T-helper 2 cell treated with Interferon-gamma antibody and Interleukin-4, amounts not matched to agents 5 μg/mL and 100 μg/mL, for 36 hours (primary cell): Measurements from ENCODE around the gene PIGU.
A peak's percentile ranks its signal among the peaks of the same experiment; 100 is the strongest.
"Not testable (repeated sequence)": the region's sequence is repeated elsewhere in the genome, so short reads cannot be mapped to it uniquely, and the experiment has no call there.

Source experiments
- DNase-seq: peaks from one replicate; pipeline ENCODE4 v3.0.0; 2021; ENCODE audit warnings: low spot score
- H3K27ac Mint-ChIP-seq: one replicate; pipeline ENCODE4 v1.8.0; 2021; ENCODE audit warnings: mild to moderate bottlenecking, mixed read lengths
- H3K27me3 Mint-ChIP-seq: one replicate; pipeline ENCODE4 v1.8.0; 2021; ENCODE audit warnings: low read depth, mixed read lengths
- H3K36me3 Mint-ChIP-seq: one replicate; pipeline ENCODE4 v1.8.0; 2021; ENCODE audit warnings: low read depth, mixed read lengths
- H3K4me1 Mint-ChIP-seq: one replicate; pipeline ENCODE4 v1.8.0; 2021; ENCODE audit warnings: low read depth, mixed read lengths
- H3K4me3 Mint-ChIP-seq: one replicate; pipeline ENCODE4 v1.8.0; 2022; ENCODE audit warnings: mild to moderate bottlenecking, moderate library complexity, mixed read lengths
- H3K9me3 Mint-ChIP-seq: one replicate; pipeline ENCODE4 v1.8.0; 2021; ENCODE audit warnings: mixed read lengths

The PIGU gene

DNA sequence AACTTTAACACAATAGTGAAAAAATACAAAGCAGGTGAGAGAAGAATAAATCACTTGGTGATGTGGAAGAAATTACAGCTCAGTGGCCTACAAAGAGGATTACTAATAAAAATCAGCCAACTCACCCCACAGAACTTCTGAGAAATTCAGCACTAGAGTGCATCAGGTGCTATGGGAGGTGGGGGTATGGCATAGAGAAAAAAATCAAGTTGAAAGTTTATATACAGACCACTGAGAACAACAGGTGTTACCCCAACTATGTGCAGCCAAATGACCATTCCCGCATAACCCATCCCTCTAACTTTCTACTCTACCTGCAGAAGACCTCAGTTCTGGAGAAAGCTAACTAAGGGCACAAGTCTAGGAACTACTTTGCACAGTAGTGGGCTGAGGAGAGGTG, 47.0 kb downstream of the PIGU start:
- Mint-ChIP-seq H3K9me3 (no peaks in the 10 kb centered on the region), H3K27me3 (no peaks in the 10 kb centered on the region), H3K27ac (no peak overlapping the region), H3K4me1 (no peaks in the 10 kb centered on the region), H3K4me3 (no peak overlapping the region), H3K36me3 (peaks cover 21% of the 10 kb centered on the region)
- DNase-seq: no peak

DNA sequence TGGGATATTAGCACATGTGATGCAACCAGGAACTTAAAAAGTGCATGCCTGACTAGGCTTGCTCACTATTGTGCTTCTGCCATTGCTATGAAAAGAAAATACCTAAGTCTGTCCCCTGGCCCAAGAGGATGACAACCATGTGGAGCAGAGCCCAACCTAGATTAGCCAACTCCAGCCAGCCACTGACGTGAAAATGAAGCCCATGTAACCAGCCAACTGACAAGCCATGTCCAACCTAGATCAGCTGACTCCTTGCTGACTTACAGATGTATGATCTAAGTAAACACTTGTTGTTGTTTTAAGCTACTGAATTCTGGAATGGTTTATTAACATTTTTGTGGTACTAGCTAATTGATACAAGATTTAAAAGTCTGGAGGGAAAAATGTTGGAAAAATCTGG, 47.5 kb downstream of the PIGU start:
- Mint-ChIP-seq H3K4me1 (no peaks in the 10 kb centered on the region), H3K9me3 (no peaks in the 10 kb centered on the region), H3K4me3 (no peak overlapping the region), H3K27me3 (no peaks in the 10 kb centered on the region), H3K27ac (no peak overlapping the region), H3K36me3 (peaks cover 17% of the 10 kb centered on the region)
- no peak for DNase-seq

DNA sequence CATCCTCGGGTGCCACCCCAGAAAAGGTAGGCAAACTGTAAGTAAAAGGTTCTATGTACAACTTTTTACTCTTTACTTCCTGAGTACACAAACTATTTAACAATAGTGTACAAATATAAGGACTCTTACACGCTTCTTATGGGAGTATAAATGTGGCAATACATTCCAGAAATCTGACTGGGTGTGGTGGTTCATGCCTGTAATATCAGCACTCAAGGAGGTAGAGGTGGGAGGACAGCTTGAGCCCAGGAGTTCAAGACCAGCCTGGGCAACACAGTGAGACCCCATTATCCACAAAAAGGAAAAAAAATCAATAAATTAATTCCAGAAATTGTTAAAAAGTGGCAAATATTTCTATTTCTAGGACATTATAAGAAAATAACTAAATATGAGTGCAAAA, 48.9 kb downstream of the PIGU start:
- Mint-ChIP-seq H3K4me3 (no peak overlapping the region), H3K36me3 (peaks cover 13% of the 10 kb centered on the region), H3K27ac (no peak overlapping the region), H3K4me1 (peaks cover 3% of the 10 kb centered on the region), H3K9me3 (no peaks in the 10 kb centered on the region), H3K27me3 (no peaks in the 10 kb centered on the region)
- no peak for DNase-seq

DNA sequence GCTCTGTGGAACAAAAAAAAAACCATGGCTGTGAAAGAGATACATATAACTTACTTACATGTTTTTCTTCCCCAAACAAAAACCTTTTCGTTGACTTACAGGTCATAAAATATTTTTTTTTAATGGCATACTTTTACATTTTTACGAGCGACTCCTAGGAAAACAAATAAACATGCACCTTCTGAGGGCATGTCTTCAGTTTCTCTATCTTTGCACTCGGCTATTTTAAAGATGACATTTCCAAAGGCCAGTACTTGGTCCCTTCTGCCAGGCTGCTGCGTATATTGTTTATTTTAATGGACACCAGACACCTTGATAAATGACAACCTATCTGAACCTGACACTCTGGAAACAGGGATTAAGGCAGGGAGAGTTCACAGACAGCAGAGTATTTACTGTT, 49.4 kb downstream of the PIGU start:
- Mint-ChIP-seq H3K27me3 (no peaks in the 10 kb centered on the region), H3K27ac (no peak overlapping the region), H3K4me3 (no peak overlapping the region), H3K4me1 (peaks cover 5% of the 10 kb centered on the region), H3K9me3 (no peaks in the 10 kb centered on the region), H3K36me3 (peaks cover 8% of the 10 kb centered on the region)
- no peak for DNase-seq

DNA sequence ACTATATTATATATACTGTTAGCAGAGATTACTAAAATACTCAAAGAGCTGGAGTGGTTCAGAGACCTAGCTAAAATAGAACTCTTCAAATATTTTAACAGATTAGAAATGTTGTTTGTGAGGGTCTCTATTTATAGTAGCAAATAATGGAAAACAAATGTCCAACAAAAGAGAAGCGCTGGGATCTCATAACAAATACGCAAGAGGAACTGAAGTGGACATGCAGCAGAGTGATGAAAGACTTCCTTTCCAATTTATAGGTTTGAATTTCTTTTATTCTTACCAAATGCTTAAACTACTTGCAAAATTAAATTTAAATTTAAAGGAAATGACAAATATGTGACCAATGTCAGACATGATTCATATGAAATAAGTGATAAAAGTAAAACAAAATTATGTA, 49.9 kb downstream of the PIGU start:
- H3K4me1 Mint-ChIP-seq: peaks cover 5% of the 10 kb centered on the region
- no peak for DNase-seq
- H3K4me3 Mint-ChIP-seq: no peak overlapping the region
- peaks cover 7% of the 10 kb centered on the region for H3K36me3 Mint-ChIP-seq
- no peaks in the 10 kb centered on the region for H3K9me3 Mint-ChIP-seq
- H3K27ac Mint-ChIP-seq: no peak overlapping the region
- H3K27me3 Mint-ChIP-seq: no peaks in the 10 kb centered on the region

DNA sequence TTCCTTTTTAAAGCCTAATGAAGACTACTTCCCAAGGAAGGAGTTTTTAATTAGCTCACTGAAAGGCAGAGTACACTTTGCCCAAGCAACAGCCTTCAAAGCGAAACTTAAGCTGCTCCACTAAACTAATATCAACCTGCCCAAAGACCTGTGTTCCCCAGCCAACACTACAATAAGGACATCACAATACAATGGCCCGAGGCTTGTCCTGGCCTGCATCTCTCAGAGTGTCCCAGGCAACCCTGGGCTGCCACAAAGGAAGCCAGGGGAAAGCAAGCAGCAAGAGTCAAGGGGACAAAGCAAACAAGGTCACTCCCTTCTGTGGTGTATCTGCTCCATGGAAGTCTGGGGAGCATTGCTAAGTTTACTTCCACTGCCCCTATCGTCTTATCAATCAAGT, 52.3 kb downstream of the PIGU start:
- peaks cover 17% of the 10 kb centered on the region for H3K4me1 Mint-ChIP-seq
- no peak overlapping the region for H3K27ac Mint-ChIP-seq
- H3K4me3 Mint-ChIP-seq: no peak overlapping the region
- no peak for DNase-seq
- H3K27me3 Mint-ChIP-seq: no peaks in the 10 kb centered on the region
- H3K36me3 Mint-ChIP-seq: peaks cover 20% of the 10 kb centered on the region
- H3K9me3 Mint-ChIP-seq: no peaks in the 10 kb centered on the region

DNA sequence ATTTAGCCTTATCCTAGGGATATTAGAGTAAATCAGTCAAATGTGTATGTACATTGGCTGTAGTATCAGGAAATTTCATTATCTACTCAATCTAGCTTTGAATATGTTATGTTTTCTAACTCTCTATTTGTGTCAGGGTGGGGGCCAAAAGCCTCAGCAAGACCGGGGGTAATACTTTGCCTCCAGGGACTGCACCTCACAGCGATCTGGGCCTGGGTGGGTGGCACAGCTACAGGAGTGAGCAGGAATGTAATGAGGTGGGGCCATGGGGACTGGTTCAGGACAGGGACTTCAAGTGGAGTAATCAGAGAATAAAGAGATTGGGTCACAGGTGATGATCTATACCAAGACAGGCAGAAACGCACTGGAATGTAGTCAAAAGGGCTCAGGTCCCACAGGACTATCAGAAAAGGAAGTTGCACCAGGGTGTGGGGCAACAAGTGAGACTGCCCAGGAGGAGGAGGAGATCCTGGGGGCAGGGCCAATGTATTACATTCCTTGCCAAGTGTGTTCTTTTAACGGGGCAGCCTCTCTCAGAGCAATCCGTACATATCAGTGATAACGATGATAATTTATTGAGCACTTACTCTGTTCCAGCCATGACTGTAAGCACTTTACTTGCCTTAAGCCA, 54.0 kb downstream of the PIGU start:
- Mint-ChIP-seq H3K4me1 (peaks cover 25% of the 10 kb centered on the region), H3K27ac (no peak overlapping the region), H3K4me3 (no peak overlapping the region), H3K27me3 (no peaks in the 10 kb centered on the region), H3K9me3 (no peaks in the 10 kb centered on the region), H3K36me3 (peaks cover 23% of the 10 kb centered on the region)
- no peak for DNase-seq

DNA sequence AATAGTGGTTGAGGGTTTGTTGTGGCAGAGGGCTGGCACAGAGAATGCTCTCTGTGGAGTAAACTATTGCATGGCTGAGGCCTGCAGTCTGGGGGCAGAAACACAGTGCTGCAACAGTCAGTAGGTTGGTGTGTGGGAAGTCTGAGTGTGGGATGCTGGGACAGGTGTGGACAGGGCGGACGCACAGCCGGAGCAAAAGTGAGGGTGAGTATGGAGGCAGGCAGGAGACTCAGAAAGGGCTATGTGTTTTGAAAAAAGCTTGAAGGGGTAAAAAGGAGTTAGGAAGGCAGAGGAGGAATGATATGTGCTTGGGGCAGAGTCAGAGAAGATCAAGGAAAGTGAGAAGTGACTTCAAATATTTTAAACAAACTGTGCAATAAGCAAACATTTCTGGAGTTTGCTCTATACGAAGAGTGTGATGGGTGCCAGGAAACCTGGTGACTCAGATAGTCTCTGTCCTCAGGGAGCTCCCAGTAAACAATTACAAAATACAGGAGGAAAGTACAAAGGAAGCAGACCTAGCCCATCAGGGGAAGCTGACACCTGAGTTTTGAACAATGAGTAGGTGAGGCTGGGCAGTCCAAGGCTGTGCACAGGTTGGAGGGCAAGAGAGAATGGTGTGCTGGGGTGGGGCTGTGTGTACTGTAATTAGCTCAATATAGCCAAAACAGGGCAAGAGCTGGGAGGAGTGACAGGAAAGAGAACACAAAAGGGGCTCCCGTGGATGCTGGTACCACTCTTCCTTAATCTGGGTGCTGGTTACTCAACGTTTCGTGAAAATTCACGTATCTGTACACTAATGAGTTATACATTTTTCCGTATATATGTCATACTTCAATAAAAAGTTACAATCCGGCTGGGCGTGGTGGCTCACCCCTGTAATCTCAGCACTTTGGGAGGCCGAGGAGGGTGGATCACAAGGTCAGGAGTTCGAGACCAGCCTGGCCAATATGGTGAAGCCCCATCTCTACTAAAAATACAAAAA, 55.2 kb downstream of the PIGU start:
- Mint-ChIP-seq H3K27ac (peak overlapping the region; percentile 21), H3K36me3 (peaks cover 28% of the 10 kb centered on the region), H3K27me3 (no peaks in the 10 kb centered on the region), H3K4me1 (peaks cover 25% of the 10 kb centered on the region), H3K9me3 (no peaks in the 10 kb centered on the region), H3K4me3 (no peak overlapping the region)
- DNase-seq: no peak

DNA sequence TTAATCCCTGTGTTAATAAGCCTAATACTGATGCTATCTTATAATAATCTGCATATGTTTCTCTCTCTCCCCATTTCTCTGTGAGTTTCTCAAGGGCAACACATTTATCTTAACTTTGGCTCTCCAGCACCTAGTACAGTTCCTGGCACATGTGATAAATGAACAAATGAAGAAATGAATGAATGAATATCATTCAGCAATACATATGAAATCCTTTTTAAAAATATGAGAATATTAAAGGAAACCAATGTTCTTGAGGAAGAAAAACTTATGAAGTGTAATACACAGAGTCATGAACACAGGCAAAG, 55.9 kb downstream of the PIGU start:
- Mint-ChIP-seq H3K36me3 (peaks cover 31% of the 10 kb centered on the region), H3K4me1 (peaks cover 25% of the 10 kb centered on the region), H3K9me3 (no peaks in the 10 kb centered on the region), H3K27ac (no peak overlapping the region), H3K4me3 (no peak overlapping the region), H3K27me3 (no peaks in the 10 kb centered on the region)
- DNase-seq: no peak

DNA sequence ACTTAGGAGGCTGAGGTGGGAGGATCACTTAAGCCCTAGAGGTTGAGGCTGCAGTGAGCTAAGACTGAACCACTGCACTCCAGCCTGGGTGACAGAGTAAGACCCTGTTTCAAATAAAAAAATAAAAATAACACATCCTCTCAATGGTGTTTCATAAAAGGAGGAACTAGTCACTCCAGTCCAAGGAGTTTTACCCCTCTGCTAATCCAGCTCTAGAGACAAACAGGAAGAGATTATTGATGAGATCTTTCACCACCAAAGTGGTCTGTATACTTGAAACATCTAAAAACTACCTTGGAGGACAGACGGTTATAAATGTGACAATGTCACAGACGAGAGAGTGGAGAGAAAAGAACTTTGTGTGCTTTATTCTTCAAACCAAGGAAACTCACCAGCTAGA, 58.2 kb downstream of the PIGU start:
- H3K27ac Mint-ChIP-seq: peak overlapping the region; percentile 0
- no peak overlapping the region for H3K4me3 Mint-ChIP-seq
- no peaks in the 10 kb centered on the region for H3K27me3 Mint-ChIP-seq
- peaks cover 33% of the 10 kb centered on the region for H3K36me3 Mint-ChIP-seq
- DNase-seq: no peak
- H3K4me1 Mint-ChIP-seq: peaks cover 28% of the 10 kb centered on the region
- H3K9me3 Mint-ChIP-seq: no peaks in the 10 kb centered on the region

DNA sequence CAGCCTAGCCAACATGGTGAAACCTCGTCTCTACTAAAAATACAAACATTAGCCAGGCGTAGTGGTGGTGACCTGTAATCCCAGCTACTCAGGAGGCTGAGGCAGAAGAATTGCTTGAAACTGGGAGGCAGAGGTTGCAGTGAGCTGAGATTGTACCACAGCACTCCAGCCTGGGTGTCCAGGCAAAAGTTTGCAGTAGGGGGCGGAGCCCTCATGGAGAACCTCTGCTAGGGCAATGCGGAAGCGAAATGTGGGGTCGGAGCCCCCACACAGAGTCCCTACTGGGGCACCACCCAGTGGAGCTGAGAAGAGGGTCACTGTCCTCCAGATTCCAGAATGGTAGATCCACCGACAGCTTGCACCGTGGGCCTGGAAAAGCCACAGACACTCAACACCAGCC, 60.0 kb downstream of the PIGU start:
- H3K27me3 Mint-ChIP-seq, H3K27ac Mint-ChIP-seq, DNase-seq, H3K9me3 Mint-ChIP-seq, H3K4me3 Mint-ChIP-seq: not testable (repeated sequence)
- Mint-ChIP-seq H3K36me3 (peaks cover 39% of the 10 kb centered on the region), H3K4me1 (peaks cover 22% of the 10 kb centered on the region)

DNA sequence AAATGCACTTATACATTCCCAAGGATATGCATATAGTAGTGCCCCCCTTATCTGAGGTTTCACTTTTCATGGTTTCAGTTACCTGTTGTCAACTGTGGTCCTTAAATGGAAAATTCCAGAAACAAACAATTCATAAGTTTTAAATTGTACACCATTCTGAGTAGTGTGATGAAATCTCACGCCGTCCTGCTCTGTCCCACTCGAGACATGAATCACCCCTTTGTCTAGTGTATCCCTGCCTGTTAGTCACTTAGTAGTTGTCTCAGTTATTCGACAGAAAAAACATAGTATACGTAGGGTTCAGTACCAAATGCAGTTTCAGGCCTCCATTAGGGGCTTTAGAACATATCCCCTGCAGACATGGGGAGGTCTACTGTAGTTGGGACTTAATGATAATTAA, 61.4 kb downstream of the PIGU start:
- H3K9me3 Mint-ChIP-seq: no peaks in the 10 kb centered on the region
- peaks cover 11% of the 10 kb centered on the region for H3K4me1 Mint-ChIP-seq
- no peak overlapping the region for H3K4me3 Mint-ChIP-seq
- DNase-seq: no peak
- peaks cover 29% of the 10 kb centered on the region for H3K36me3 Mint-ChIP-seq
- H3K27ac Mint-ChIP-seq: no peak overlapping the region
- H3K27me3 Mint-ChIP-seq: no peaks in the 10 kb centered on the region

DNA sequence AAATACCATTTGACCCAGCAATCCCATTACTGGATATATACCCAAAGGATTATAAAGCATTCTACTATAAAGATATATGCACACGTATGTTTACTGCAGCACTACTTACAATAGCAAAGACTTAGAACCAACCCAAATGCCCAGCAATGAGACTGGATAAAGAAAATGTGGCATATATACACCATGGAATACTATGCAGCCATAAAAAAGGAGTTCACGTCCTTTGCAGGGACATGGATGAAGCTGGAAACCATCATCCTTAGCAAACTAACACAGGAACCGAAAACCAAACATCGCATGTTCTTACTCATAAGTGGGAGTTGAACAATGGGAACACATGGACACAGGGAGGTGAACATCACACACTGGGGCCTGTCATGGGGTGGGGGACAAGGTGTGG, 64.9 kb downstream of the PIGU start:
- not testable (repeated sequence) for H3K4me1 Mint-ChIP-seq, H3K27ac Mint-ChIP-seq, DNase-seq, H3K4me3 Mint-ChIP-seq, H3K27me3 Mint-ChIP-seq, H3K9me3 Mint-ChIP-seq
- H3K36me3 Mint-ChIP-seq: peaks cover 13% of the 10 kb centered on the region

DNA sequence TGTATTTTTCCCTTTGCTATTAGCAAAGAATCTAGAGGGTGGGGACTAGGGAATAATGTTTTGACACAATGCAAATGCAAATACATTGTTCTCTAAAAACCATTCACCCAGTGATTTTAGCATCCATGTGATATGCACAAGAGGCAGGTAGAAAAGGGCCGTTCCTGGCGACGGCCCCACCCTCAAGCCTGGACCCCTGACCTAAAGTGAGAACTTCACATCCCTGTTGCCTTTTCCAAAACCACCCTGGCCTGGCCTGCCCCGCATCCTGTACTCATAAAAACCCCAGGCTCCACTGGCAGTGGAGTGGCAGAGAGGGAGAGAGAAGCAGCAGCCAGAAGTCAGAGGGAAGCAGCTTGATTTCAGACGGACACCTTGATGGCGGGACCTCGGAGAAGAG, 69.8 kb downstream of the PIGU start:
- no peak for DNase-seq
- H3K4me1 Mint-ChIP-seq: no peaks in the 10 kb centered on the region
- no peaks in the 10 kb centered on the region for H3K27me3 Mint-ChIP-seq
- H3K36me3 Mint-ChIP-seq: peaks cover 7% of the 10 kb centered on the region
- H3K4me3 Mint-ChIP-seq: no peak overlapping the region
- H3K27ac Mint-ChIP-seq: no peak overlapping the region
- H3K9me3 Mint-ChIP-seq: no peaks in the 10 kb centered on the region
